RKO (cell line): ENCODE results near the gene MAN2B1.
"Not testable (repeated sequence)": the region's sequence is repeated elsewhere in the genome, so short reads cannot be mapped to it uniquely, and the experiment has no call there.

ENCODE experiments used
- DNase-seq: peaks from one replicate; pipeline ENCODE4 v3.0.0-alpha.2; 2016; ENCODE audit warnings: low spot score

Gene MAN2B1

DNA sequence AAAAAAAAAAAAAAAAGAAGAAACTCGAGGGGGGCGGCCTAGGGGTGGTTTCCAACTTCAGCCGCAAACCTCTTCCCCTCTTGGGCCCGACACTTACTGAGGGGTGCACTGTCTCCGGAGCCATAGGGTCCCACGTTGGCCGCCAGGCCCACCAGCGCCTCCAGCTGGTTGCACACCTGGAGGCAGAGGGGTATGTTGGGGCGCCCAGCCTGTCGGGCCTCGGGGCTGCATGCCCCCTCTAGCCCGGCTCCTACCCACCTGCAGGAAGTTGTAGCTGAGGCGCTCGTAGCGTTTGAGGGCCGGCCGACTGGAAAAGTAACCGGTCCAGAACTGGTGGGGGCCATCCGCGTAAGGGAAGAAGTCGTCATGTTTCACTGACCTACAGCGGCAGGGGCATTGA is 8.6 kb downstream of the MAN2B1 start:
- no peak for DNase-seq

DNA sequence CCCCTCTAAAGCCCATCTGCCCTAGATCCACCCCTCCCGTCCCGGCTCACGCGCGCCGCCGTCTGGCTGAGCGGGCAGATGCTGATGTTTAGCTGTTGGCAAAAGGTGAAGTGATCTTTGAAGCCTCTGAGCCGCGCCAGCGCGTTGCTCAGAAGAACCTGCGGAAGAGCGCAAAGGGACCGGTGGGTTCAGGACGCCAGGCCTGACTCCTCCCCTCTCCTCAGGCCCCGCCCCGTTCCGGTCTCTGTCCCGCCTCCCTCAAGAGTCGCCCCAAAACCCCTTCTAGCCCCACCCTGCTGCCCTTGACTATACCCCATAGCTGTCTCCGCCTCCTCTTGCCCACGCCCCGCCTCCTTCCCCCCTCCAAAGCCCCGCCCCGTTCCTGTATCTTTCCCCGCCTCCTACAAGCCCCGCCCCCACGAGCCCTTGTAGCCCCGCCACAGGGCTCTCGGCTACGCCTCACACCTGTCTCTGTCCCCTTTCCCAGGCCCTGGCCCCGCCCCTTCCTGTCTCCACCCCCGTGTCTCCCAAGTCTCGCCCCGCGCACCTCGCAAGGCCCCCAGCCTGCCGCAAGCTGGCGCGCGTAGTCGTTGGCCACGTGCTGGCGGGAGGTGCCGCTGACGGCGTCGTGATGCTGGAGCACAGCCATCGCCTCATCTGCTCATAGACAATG is 9.5 kb downstream of the MAN2B1 start:
- DNase-seq = no peak

DNA sequence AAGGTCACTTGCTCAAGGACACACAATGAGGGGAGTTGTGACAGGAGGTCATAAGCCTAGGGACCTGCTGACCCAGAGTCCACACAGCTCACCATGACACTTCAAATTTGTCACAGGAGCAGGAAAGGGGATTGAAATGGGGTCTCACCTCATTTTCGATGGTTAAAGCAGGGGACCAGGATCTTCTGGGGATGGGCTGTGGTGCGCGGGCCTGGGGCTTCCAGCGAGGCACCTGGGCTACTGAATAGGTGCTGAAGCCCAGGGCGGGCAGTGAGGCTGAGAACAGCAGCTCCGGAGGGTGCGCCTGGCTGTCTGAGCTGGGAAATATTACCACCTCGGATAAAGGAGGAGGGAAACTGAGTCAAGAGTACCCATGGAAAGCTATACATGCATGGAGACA is 11.0 kb downstream of the MAN2B1 start:
- DNase-seq = no peak

DNA sequence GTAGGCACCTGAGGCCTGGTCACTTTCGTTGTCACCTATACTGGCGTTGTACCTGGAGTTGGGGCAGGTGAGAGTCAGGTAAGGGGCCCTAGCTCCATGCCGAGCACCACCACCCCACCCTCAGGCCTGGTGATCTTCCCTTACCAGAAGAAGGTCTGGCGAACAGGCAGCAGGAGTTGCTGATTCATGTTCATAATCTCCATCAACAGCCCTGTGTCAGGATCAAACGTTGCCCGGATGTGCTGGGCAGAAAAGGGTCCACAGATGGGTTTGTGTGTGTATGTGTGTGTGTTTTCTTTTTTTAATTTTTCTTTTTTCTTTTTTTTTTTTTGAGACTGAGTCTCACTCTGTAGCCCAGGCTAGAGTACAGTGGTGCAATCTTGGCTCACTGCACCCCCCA is 14.3 kb downstream of the MAN2B1 start:
- DNase-seq = no peak

DNA sequence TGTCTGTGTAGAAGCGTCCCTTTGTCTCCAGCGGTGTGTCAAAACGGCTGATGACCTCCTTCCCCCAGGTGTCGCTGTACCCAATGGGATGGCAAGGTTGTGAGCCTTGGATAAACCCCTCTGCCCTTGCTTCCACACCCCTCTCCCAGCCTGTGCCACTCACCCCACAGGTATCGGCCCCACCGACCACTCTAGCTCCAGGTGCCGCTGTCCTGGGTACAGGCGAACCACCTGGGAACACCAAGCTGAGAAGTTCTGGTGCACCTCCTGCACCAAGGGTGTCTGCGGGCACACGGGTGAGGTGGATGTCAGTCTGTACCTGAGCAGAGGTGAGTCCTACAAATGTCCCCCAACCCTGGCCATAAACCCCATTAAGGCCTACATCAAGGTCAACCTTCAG is 16.6 kb downstream of the MAN2B1 start:
- DNase-seq = no peak

DNA sequence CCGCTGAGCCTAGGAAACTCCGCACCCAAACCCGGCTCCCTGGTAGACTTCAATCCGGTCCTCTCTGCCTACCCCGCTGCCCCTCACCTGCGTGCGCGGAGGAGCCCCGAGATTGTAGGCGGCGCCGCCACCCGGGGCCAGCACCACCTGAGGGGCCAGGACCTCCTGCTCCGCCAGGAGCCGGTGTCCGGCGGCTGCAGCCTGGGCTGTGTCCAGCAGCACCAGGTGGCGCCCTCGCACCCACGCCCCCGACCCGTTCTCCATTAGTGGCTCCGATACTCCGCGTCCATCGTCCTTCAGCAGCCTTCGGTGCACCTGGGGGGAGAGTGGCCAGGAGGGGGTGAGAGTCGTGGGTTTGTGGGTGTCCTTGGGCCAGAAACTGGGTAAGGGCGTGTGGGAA is 18.5 kb downstream of the MAN2B1 start:
- DNase-seq = no peak

DNA sequence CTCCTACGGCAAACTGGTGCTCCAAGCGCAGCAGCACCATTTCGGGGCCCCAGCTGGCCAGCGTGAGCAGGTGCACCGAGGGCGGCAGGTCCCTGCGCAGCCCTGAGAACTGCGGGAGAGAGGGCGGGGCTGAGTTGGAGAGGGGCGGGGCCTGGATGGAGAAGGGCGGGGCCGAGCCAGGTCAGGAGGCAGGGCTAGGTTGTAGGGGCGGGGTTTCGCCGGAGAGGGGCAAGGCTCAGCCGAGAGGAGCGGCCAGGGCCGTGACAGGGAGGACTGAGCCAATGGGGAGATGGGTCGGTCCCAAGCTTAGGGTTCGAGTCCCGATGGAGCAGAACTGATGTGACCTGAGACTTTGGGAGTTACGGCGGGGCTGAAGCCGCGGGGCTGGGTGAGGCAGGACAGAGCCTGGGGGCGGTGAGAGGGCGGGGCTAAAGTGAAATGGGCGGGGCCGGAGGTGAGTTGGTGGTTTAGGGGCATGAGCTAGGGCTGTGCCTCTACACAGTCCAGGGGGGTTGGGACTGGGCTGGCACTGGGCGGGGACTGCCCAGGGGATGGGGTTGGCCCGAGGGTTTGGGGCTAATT is 19.0 kb downstream of the MAN2B1 start:
- DNase-seq = no peak

DNA sequence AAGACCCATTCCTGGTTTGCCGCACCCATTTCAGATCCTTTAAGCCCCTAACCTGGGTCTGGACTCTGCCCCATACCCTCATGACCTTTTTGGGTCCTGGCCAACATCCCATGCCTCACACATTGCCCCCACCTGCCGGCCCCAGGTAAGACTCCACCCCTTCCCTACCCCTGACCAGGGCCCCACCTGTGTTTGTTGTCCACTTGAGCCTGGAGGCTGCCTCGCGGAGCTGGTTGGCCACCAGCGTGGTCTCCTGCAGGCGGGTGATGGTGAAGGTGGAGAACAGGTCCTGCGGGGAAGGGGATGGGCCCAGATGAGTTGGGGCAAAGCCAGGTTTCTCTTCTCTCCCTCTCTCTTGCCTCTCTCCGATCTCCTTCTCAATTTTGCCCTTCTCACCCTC is 19.5 kb downstream of the MAN2B1 start:
- DNase-seq = no peak

DNA sequence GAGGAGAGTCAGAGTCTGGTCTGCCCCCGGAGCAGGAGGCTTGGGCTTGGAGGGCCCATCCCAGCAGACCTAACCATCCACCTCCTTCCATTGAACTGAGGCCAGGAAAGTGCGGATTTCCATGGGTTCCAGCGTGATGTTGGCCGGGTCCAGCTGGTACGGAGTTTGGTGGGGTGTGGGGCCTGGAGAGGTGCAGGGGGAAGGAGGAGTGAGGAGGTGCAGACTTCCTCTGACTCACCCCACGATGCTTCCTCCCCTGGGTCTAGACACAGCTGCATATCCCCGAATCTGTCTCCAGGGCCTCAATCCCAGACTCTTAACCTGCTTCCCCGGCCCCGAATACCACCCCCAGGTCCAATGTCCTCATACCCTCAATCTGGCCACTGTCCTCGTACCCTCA is 20.0 kb downstream of the MAN2B1 start:
- no peak for DNase-seq

DNA sequence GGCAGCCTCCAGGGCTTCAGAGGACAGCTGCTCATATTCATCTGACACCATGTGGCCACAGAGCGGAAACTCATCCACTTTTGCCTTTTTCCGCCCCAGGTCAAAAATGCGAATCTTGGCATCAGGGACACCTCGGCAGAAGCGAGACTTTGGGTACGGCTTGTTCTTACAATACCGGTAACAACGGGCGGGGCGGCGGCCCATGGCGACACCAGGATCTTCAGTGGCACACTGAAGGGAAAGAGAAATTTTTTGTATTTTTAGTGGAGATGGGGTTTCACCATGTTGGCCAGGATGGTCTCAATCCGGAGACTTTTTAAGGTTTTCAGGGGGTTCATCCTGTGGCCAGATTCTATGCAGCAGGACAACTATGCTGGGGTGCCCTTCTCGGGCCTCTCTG is 22.8 kb downstream of the MAN2B1 start:
- not testable (repeated sequence) for DNase-seq

DNA sequence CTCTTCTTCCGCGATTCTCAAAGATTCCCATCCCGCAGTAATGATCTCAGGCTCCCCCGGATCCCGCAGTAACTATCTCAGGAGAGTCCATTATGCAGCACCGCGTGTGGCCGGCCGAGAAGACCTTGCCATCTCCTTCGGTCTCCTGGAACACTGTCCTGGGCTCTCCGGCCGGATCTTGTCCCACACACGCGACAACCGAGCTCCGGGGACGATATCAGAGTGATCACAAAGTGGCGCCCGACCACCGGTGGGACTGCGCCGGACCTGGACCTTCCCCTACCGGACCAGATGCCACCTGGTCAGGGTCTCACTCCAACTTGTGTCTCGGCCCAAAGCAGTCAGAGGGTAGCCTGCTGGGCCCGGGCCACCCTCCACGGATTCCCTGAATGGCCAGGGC is 24.0 kb downstream of the MAN2B1 start:
- no peak for DNase-seq

DNA sequence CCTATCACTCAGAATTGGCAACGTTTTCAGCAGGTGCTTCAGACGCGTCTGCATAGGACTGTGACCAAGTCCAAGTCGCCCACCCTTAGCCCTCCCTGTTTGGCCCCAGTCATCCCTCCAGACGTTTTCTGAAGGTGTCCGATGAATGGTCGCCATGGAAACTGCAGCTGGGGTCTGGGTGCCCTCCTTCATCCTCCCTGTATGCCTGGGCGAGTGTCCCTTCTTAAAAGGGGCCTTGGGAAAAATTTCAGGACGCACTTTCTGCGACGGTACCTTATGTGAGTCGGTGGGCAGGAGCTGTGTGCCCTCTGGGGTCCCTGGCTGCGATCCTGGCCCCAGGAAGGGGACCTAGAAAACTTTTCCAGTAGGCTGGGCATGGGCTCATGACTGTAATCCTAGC is 25.1 kb downstream of the MAN2B1 start:
- DNase-seq = no peak

DNA sequence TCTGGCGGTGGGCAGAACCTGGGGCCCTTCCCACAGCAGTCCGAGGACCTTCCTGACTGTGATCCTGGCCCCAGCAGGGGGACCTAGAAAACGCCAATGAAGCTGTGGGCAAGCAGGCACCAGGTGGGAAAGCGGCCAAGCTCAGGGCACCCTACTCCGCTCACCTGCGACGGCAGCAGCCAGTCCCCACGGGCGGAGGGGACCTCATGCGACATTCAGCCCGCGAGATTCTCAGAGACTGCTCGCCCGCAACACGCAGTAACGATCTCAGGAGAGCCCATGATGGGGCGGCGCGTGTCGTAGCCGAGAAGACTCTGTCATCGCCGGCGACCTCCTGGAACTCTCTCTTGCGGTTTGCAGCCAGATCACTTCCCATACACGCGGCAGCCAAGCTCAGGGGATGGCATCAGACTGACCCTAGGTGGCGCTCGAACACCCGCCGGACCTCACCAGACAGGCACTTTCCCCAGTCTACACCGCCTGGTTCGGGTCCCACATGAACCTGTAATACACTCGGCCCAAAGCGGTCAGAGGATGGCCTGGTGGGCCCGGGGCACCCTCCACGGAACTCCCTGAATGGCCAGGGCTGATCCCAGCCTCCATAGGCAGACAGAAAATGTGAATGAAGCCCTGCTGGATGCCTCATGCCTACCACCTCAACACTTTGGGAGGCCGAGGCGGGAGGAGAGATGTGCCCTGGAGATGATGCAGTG is 26.5 kb downstream of the MAN2B1 start:
- DNase-seq = peak; percentile 90

DNA sequence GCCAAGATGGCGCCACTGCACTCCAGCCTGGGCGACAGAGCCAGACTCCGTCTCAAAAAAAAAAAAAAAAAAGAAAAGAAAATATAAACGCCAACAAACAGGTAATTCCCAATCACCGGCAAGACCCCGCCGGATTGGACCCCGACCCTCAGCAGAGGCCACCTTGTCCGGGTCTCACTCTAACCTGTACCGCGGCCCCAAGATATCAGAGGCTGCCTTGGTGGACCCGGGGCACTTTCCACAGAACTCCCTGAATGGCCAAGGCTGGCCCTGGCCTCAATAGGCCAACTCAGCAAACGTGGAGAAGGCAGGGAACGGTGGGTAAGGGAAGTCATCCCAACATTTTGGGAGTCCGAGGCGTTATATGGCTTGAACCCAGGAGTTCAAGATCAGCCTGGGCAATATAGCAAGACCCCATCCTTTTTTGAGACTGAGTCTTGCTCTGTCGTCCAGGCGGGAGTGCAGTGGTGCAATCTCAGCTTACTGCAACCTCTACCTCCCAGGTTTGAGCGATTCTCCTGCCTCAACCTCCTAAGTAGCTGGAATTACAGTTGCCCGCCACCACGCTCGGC is 27.8 kb downstream of the MAN2B1 start:
- DNase-seq = no peak

DNA sequence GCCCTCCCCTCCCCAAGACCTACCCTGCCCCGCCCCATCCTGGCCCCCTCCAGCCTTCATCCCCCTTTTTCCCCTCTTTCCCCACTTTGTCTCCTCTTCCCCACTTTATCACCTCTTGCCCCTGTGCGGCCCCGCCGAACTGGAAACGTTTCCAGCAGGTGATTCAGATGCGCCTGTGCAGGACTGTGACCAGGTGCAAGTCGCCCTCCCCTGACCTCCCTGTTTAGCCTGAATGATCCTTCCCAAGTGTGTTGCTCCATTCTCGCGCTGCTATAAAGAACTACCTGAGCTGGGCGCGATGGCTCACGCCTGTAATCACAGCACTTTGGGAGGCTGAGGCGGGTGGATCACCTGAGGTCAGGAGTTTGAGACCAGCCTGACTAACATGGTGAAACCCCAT is 29.9 kb downstream of the MAN2B1 start:
- no peak for DNase-seq

DNA sequence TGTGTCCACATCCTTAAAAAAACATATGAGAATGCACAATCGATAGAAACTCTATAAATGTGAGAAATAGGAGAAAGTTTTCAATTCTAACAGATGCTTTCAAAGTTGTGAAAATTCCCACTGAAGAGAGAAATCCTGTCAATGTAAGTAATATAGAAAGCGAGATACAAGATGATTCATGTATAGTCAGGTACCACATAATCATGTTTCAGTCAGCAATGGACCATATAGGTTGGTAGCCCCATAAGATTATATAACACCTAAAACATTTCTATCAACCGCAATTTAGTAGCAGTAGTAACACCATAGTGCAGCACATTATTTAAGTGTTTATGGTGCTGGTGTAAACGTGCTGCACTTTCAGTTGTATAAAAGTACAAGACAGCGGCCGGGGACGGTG is 37.3 kb downstream of the MAN2B1 start:
- DNase-seq = no peak

DNA sequence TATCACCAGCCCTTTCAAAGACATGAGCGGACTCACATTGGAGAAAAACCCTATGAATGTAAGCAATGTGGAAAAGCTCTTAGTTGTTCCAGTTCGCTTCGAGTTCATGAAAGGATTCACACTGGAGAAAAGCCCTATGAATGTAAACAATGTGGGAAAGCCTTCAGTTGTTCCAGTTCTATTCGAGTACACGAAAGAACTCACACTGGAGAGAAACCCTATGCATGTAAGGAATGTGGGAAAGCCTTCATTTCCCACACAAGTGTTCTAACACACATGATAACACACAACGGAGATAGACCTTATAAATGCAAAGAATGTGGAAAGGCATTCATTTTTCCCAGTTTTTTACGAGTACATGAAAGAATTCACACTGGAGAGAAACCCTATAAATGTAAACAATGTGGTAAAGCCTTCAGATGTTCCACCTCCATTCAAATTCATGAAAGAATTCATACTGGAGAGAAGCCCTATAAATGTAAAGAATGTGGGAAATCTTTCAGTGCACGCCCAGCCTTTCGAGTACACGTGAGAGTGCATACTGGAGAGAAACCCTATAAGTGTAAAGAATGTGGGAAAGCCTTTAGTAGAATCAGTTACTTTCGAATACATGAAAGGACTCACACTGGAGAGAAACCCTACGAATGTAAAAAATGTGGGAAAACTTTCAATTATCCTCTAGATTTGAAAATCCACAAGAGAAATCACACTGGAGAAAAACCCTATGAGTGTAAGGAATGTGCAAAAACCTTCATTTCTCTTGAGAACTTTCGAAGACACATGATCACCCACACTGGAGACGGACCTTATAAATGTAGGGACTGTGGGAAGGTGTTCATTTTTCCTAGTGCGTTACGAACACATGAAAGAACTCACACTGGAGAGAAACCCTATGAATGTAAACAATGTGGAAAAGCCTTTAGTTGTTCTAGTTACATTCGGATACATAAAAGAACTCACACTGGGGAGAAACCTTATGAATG is 38.2 kb downstream of the MAN2B1 start:
- DNase-seq = no peak

DNA sequence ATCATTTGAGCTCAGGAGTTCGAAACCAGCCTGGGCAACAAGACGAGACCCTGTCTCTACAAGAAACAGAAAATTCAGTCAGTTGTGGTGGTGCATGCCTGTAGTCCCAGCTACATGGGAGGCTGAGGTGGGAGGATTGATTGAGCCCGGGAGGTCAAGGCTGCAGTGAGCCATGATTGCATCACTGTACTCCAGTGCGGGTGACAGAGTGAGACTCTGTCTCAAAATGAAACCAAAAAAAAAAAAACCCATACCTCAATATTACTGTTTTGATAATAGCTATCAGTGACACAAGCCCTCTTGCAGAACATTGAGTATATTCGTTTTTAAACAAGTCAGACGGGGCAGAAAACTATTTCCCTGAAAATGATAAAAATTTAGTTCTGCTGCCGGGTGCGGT is 39.6 kb downstream of the MAN2B1 start:
- no peak for DNase-seq

DNA sequence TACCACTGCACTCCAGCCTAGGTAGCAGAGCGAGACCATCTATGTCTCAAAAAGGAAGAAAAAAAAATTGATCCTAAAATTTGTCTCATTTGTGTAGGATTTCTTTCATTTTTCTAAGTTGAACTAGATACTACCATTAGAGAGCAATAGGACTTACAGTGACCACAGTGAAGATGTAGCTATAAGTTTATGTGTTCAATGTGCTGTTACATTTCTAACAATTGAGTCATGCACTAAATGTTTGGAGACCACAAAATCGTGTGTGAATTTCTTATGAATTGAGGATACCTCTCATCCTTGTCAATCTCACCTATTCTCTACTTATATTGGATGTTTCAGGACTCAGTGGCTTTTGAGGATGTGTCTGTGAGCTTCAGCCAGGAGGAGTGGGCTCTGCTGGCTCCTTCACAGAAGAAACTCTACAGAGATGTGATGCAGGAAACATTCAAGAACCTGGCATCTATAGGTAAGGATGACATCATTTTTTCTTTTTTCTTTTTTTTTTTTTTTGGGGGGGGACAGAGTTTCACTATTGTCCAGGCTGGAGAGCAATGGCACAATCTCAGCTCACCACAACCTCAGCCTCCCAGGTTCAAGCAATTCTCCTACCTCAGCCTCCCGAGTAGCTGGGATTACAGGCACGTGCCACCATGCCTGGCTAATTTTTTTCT is 43.0 kb downstream of the MAN2B1 start:
- no peak for DNase-seq

DNA sequence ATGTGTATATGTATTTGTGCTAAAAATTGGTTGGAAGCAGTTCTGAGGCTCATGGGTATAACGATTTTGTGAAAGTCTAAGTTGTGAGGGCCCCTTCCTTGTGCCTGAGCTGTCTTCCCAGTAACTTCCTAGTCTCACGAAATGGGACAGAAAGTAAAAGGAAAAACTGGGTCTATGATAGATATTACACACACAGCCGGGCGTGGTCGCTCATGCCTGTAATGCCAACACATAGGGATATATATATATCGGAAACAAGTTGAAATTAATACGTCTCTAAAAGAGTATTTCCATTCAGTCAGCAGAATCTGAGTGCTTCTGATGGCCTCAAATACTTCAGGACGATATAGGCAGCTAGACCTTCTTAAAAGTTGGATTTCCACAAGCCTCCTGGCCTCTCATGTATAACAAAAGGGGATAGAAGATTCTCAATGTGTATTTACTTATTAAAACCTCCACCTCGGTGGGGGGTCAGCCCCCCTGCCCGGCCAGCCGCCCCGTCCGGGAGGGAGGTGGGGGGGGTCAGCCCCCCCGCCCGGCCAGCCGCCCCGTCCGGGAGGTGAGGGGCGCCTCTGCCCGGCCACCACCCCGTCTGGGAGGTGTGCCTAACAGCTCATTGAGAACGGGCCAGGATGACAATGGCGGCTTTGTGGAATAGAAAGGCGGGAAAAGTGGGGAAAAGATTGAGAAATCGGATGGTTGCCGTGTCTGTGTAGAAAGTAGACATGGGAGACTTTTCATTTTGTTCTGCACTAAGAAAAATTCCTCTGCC is 45.1 kb downstream of the MAN2B1 start:
- DNase-seq = not testable (repeated sequence)

DNA sequence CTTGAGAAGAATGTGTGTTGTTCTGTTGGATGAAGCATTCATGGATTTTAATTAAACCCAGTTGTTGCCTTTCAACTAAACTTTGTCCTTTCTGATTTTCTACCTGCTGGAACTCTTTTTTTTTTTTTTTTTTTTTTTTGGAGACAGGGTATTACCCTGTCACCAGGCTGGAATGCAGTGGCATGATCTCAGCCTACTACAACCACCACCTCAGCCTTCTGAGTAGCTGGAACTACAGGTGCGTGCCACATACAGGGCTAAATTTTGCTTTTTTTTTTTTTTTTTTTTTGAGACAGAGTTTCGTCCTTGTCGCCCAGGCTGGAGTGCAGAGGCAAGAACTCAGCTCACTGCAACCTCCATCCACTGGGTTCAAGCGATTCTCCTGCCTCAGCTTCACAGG is 48.9 kb downstream of the MAN2B1 start:
- no peak for DNase-seq
